GM21526 (cell line): ENCODE results near the gene SCNM1.
A peak's percentile ranks its signal among the peaks of the same experiment; 100 is the strongest.

Source experiments
- ATAC-seq: cut with Tn5 transposase; IDR thresholded peaks from one replicate; pipeline ENCODE4 v1.9.1; 2021; ENCODE audit warnings: moderate library complexity; ENCODE audit not compliant: unreplicated experiment, low FRiP score

Gene SCNM1

GRCh38 chr1:151165738-151166504 is at the start of gene SCNM1, which contains the start of gene LYSMD1:
Gene SCNM1 (plus strand): TSS chr1:151166144. CDS start chr1:151166153, 9 bp downstream.
Gene LYSMD1 (minus strand): TSS chr1:151165902. CDS start chr1:151165258, 644 bp downstream.
- ATAC-seq: peak; percentile 72

- no peak for ATAC-seq
Observed at GRCh38 chr1:151124763-151125403, 41.1 kb upstream of the SCNM1 start.

- no peak for ATAC-seq
Observed at GRCh38 chr1:151128800-151129199, 37.1 kb upstream of the SCNM1 start.

GRCh38 chr1:151130987-151131586 is 34.9 kb upstream of the SCNM1 start:
- no peak for ATAC-seq

GRCh38 chr1:151131701-151132334 is 34.1 kb upstream of the SCNM1 start:
- no peak for ATAC-seq

GRCh38 chr1:151132335-151133017 is 33.5 kb upstream of the SCNM1 start:
- ATAC-seq: no peak

GRCh38 chr1:151133018-151133806 is 32.7 kb upstream of the SCNM1 start:
- ATAC-seq: no peak

- ATAC-seq: no peak
Observed at GRCh38 chr1:151134396-151134795, 31.5 kb upstream of the SCNM1 start.

- no peak for ATAC-seq
Observed at GRCh38 chr1:151134991-151135390, 31.0 kb upstream of the SCNM1 start.

- ATAC-seq: no peak
Observed at GRCh38 chr1:151135433-151136385, 30.2 kb upstream of the SCNM1 start.

GRCh38 chr1:151137789-151138188 is 28.2 kb upstream of the SCNM1 start:
- no peak for ATAC-seq

- ATAC-seq: no peak
Observed at GRCh38 chr1:151142411-151143056, 23.4 kb upstream of the SCNM1 start.

- no peak for ATAC-seq
Observed at GRCh38 chr1:151143057-151143435, 22.9 kb upstream of the SCNM1 start.

- no peak for ATAC-seq
Observed at GRCh38 chr1:151143986-151144385, 22.0 kb upstream of the SCNM1 start.

GRCh38 chr1:151144474-151145303 is 21.3 kb upstream of the SCNM1 start:
- no peak for ATAC-seq

- no peak for ATAC-seq
Observed at GRCh38 chr1:151145304-151146071, 20.5 kb upstream of the SCNM1 start.

- ATAC-seq: no peak
Observed at GRCh38 chr1:151146072-151146411, 19.9 kb upstream of the SCNM1 start.
